AG09309 (cell line): ENCODE data around the gene NDC80.
A peak's percentile ranks its signal among the peaks of the same experiment; 100 is the strongest.

Source experiments
- DNase-seq: peaks from one replicate; pipeline ENCODE4 v3.0.0-alpha.2; 2010; ENCODE audit warnings: low read depth
- H3K4me3 ChIP-seq: 2 replicates; pipeline ENCODE4 v1.5.1; 2011; ENCODE audit warnings: mild to moderate bottlenecking, low read depth, low read length, moderate library complexity; ENCODE audit not compliant: control insufficient read depth
- CTCF ChIP-seq: IDR thresholded peaks from 2 replicates; pipeline ENCODE4 v1.5.1; 2011; ENCODE audit warnings: mild to moderate bottlenecking, low read depth, low read length, inconsistent platforms; ENCODE audit not compliant: insufficient read depth, control insufficient read depth; ENCODE audit errors: missing control alignments

NDC80 gene

GRCh38 chr18:2534906-2535305, 36.5 kb upstream of the NDC80 start:
- no peak overlapping the region for H3K4me3 ChIP-seq
- no peak for DNase-seq
- no peak for TF ChIP-seq CTCF

- DNase-seq: no peak
- no peak for TF ChIP-seq CTCF
- H3K4me3 ChIP-seq: no peak overlapping the region
Measured at GRCh38 chr18:2535419-2535910, 35.9 kb upstream of the NDC80 start.

GRCh38 chr18:2536063-2536462, 35.3 kb upstream of the NDC80 start:
- DNase-seq: no peak
- no peak overlapping the region for H3K4me3 ChIP-seq
- TF ChIP-seq CTCF: no peak

GRCh38 chr18:2536493-2536892, 34.9 kb upstream of the NDC80 start:
- DNase-seq: peak; percentile 67
- no peak for TF ChIP-seq CTCF
- no peak overlapping the region for H3K4me3 ChIP-seq

- DNase-seq: no peak
- TF ChIP-seq CTCF: no peak
Measured at GRCh38 chr18:2537296-2537695, 34.1 kb upstream of the NDC80 start.

GRCh38 chr18:2538236-2538635, 33.1 kb upstream of the NDC80 start:
- no peak for DNase-seq
- no peak overlapping the region for H3K4me3 ChIP-seq
- no peak for TF ChIP-seq CTCF

More at GRCh38 chr18:2537296-2537695, 34.1 kb upstream of the NDC80 start:
- H3K4me3 ChIP-seq: no peak overlapping the region

GRCh38 chr18:2538844-2539243, 32.5 kb upstream of the NDC80 start:
- no peak overlapping the region for H3K4me3 ChIP-seq
- DNase-seq: peak; percentile 61
- TF ChIP-seq CTCF: no peak
